ENCODE data around the gene RAB1B.

RAB1B gene

GRCh38 chr11:66285250-66285947, 17.0 kb downstream of the RAB1B start:
- no peak for DNase-seq

GRCh38 chr11:66286699-66287098, 18.3 kb downstream of the RAB1B start:
- no peak for DNase-seq

GRCh38 chr11:66287211-66287888, 18.9 kb downstream of the RAB1B start:
- DNase-seq = no peak

GRCh38 chr11:66287889-66288670, 19.6 kb downstream of the RAB1B start:
- no peak for DNase-seq

GRCh38 chr11:66288671-66289547, 20.5 kb downstream of the RAB1B start, which contains the start of gene YIF1A:
YIF1A (minus strand) TSS chr11:66289143; CDS start chr11:66288985, 158 bp downstream.
- DNase-seq = peak; percentile 99

DNA sequence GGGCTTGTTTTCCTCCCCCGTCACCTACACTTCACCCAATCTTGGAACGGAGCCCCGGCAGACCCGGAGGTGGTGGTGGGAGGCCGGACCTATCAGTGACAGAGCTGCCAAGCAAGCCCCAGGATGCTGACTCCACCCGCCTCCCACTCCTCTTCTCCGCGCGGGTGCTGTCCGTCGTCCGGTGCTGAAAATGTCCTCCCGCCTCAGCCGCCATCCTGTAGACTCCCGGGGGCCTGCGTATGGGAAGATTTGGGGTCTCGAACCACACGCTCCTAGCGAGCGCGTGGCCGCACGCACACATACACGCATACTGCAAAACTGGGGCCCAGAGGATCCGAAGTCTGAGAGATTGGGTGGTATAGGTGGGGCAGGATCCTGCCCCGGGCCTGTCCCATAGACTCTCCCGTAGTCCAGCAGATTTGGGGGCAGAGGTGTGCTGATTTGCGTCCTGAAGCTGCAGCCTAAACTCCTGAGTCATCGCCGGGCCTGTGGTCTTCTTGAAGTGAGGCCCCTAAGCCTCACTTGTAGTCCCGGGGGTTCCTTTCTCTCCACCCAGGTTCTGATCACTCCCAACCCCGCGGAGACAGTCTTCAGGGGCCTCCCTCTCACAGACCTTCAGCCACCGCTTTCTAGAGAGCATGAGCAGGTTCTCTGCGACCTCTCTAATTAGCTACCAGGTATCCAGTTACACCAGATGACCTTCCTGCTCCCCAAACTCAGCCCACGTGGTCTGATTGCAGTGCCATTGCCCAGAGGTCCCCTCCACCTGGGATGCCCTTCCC, 21.3 kb downstream of the RAB1B start:
- DNase-seq = no peak

- no peak for DNase-seq
Observed at GRCh38 chr11:66290330-66290621, 21.8 kb downstream of the RAB1B start.

- DNase-seq = no peak
Observed at GRCh38 chr11:66291303-66291705, 22.9 kb downstream of the RAB1B start.

- no peak for DNase-seq
Observed at GRCh38 chr11:66291706-66292542, 23.5 kb downstream of the RAB1B start, which contains the start of gene TMEM151A. TMEM151A (plus strand) TSS chr11:66291894; CDS start chr11:66292014, 120 bp downstream.

GRCh38 chr11:66292543-66293332, 24.3 kb downstream of the RAB1B start:
- no peak for DNase-seq

GRCh38 chr11:66293352-66293751, 24.9 kb downstream of the RAB1B start:
- no peak for DNase-seq

- no peak for DNase-seq
Observed at GRCh38 chr11:66293777-66294625, 25.6 kb downstream of the RAB1B start.

GRCh38 chr11:66294626-66295620, 26.5 kb downstream of the RAB1B start:
- no peak for DNase-seq

GRCh38 chr11:66297610-66298009, 29.2 kb downstream of the RAB1B start:
- no peak for DNase-seq

DNA sequence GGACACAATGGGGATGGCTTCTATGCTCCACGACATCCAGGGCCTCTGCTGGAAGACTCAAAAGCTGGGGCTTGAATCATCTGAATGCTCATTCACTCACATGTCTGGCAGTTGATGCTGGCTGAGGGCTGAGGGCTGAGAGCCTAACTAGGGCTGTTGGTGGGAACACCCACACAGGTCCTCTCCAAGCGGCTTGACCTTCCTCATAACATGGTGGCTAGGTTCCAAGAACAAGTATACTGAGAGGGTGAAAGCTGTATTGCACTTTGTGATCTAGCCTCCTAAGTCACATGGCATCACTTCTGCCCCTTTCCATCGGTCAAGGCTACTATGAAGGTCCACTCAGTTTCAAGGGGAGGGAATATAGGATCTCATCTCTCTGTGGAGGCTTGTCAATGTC, 30.7 kb downstream of the RAB1B start:
- no peak for DNase-seq

- no peak for DNase-seq
Observed at GRCh38 chr11:66302656-66303055, 34.2 kb downstream of the RAB1B start.

DNA sequence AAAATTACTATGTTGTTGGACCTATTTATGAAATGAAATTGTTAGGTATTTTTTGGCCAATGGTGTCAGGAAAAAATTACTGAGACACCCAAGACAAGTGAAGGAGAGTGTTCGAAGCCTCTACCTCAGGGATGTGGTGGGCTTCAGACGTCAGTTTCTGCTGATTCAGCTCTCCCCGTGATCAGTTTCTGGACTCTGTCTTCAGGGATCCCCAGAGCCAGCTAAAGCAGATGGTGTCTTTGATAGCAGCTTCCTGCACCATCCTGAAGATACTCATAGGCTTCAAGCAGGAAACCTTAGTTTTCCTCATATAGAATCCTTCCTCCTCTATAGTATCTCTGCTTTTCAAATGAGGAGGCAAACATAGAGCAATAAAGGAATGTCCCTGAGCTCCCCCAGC, 41.0 kb downstream of the RAB1B start:
- no peak for DNase-seq

GRCh38 chr11:66310324-66310723, 41.9 kb downstream of the RAB1B start:
- DNase-seq = no peak
